Upper lobe of left lung (tissue), 4 donors: ENCODE measurements around the gene CYTH3.

Experiments
- EP300 ChIP-seq, 4 donors: sonication (generic); formaldehyde crosslinking; IDR thresholded peaks; one replicate each; pipeline ENCODE4 v1.5.1; 2017; ENCODE audit warnings: antibody characterized with exemption in 4 of 4, control low read depth in 2 of 4
- POLR2A ChIP-seq, 4 donors: fragments of 450-650 bp; IDR thresholded peaks; one replicate each; pipeline ENCODE4 v1.5.1; 2016 to 2017; ENCODE audit warnings: antibody characterized with exemption in 4 of 4, mild to moderate bottlenecking in 2 of 4
- POLR2AphosphoS5 ChIP-seq, 2 donors: sonication (generic); formaldehyde crosslinking; IDR thresholded peaks; one replicate each; pipeline ENCODE4 v1.5.1; 2017; ENCODE audit warnings: antibody characterized with exemption in 2 of 2
- TF ChIP-seq, protein P1 (sequence below), 6 experiments: fragments of 450-650 bp in 4 of 6; fragments of 200-600 bp in 2 of 6; sonication (generic) in 2 of 6; IDR thresholded peaks; one replicate each; pipeline ENCODE4 v1.5.1; 2016 to 2019; ENCODE audit warnings: antibody characterized with exemption in 6 of 6

DNA sequence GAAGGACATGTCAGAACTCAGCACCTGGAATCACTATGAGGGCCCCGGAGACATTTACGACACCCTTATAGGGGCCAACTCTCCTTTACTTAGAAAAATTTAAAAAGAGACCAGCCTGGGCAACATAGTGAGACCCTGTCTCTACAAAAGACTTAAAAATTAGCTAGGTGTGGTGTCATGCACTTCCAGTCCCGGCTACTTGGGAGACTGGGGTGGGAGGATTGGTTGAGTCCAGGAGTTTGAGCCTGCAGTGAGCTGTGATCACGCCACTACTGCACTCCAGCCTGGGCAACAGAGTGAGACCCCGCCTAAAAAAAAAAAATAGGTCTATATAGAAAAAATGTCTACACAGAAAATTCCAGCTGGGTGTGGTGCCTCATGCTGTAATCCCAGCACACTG lies 7.5 kb upstream of the CYTH3 start:
- TF ChIP-seq POLR2A (IDR thresholded peaks at IDR 0.05) (no peak), POLR2AphosphoS5 (IDR thresholded peaks at IDR 0.05) (no peak), EP300 (IDR thresholded peaks at IDR 0.05) (no peak)
- TF ChIP-seq, protein P1, sequence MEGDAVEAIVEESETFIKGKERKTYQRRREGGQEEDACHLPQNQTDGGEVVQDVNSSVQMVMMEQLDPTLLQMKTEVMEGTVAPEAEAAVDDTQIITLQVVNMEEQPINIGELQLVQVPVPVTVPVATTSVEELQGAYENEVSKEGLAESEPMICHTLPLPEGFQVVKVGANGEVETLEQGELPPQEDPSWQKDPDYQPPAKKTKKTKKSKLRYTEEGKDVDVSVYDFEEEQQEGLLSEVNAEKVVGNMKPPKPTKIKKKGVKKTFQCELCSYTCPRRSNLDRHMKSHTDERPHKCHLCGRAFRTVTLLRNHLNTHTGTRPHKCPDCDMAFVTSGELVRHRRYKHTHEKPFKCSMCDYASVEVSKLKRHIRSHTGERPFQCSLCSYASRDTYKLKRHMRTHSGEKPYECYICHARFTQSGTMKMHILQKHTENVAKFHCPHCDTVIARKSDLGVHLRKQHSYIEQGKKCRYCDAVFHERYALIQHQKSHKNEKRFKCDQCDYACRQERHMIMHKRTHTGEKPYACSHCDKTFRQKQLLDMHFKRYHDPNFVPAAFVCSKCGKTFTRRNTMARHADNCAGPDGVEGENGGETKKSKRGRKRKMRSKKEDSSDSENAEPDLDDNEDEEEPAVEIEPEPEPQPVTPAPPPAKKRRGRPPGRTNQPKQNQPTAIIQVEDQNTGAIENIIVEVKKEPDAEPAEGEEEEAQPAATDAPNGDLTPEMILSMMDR (IDR thresholded peaks at IDR 0.05): no peak
